Stimulated activated naive CD4-positive, alpha-beta T cell treated with Interleukin-2 at 50 U/mL for 16 hours (primary cell): ENCODE results near the gene EGLN2.
A peak's percentile ranks its signal among the peaks of the same experiment; 100 is the strongest.
"Not testable (repeated sequence)": the region's sequence is repeated elsewhere in the genome, so short reads cannot be mapped to it uniquely, and the experiment has no call there.

Experiments used
- DNase-seq: peaks from one replicate; lab custom pipeline; 2025; lab: John Stamatoyannopoulos, UW

EGLN2 gene

GRCh38 chr19:40776932-40777644, 21.9 kb upstream of the EGLN2 start:
- peak; percentile 86 for DNase-seq

GRCh38 chr19:40777645-40777936, 21.4 kb upstream of the EGLN2 start:
- no peak for DNase-seq

DNA sequence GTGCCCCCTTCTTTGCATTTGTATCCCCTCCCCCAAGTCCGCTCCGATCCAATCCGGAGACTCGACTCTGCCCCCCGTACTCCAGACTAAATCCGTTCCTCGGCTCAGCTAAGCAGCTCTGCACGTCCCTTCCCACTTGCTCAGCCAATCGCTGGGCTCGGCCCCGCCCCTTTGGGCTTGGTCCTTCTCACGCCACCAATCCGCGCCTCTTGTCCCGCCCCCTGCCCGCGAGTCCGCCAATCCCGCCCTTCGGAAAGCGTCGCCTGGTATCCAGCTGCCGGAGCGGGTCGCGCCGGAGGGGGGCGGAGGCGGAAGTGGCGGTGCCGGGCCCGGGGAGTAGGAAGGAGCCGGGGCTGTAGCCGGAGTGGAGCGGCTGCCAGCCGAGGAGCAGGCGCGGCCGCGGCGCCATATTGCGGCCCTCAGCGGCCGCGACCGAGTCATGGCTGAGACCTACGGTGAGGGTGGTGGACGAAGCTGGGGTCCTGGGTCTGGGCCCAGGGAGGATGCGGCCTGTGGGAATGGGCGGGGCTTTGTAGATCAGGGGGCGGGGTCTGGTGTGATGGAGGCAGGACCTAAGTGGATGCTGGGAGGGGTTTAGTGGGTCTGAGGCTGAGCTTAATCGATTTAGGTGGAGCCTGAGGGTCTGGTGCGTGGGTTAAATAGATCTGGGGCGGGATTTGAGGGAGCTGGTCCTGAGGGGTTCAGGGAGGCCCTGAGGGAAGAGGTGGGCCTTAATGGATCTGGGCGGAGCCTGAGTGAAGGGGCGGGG, 20.9 kb upstream of the EGLN2 start, which contains the start of gene RAB4B:
RAB4B (plus strand) TSS at position 311 of the 769 bp plus-strand sequence; CDS start at position 440, 129 bp downstream.
- peak; percentile 100 for DNase-seq

- DNase-seq: no peak
Observed at GRCh38 chr19:40778706-40779284, 20.2 kb upstream of the EGLN2 start.

DNA sequence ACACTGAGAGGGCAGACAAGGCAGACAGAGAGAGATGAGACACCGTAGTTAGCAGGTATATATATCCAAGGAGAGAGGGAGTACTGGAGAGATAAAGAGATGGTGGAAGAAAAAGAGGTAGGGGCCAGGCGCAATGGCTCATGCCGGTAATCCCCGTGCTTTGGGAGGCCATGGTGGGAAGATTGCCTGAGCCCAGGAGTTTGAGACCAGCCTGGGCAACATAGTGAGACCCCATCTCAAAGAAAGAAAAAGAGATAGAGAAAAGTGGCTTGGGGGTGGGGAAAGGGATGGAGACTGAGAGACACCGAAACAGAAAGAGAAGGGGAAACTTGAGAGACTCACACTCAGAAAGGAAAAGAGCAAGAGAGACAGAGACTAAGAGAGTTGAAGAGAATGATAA, 18.4 kb upstream of the EGLN2 start:
- DNase-seq: no peak

GRCh38 chr19:40781140-40781539, 17.9 kb upstream of the EGLN2 start:
- no peak for DNase-seq

- DNase-seq: no peak
Observed at GRCh38 chr19:40783711-40784110, 15.3 kb upstream of the EGLN2 start.

DNA sequence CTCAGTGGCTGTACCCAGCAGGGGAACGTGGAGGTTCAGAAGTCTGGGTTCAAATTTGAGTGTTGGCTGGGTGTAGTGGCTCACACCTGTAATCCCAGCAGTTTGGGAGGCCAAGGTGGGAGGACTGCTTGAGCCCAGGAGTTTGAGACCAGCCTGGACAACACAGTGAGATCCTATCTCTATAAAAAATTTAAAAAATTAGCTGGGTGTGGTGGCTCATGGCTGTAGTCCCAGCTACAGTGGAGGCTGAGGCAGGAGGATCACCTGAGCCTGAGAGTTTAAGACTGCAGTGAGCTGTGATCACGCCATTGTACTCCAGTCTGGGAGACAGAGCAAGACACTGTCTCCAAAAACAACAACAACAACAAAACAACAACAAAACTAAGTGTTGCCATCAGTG, 14.8 kb upstream of the EGLN2 start:
- not testable (repeated sequence) for DNase-seq

DNA sequence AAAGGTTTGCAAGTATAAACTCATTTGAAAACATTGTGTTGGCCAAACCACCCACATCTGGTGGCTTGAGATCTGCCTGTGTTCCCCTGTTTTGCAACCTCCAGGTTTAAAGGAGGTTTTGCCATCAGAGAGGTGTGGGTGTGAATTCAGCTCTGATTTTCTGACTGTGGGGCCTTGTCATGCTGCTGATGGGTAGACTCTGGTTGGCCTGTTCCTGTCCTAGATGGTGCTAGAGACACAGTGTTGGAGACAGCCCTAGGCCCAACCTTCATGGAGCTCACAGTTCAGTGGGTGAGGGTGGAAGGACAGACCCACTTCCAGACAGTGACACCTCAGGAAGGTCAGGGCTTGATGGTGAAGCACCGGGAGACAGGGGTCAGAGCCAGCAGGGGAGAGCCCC, 13.5 kb upstream of the EGLN2 start:
- no peak for DNase-seq

DNA sequence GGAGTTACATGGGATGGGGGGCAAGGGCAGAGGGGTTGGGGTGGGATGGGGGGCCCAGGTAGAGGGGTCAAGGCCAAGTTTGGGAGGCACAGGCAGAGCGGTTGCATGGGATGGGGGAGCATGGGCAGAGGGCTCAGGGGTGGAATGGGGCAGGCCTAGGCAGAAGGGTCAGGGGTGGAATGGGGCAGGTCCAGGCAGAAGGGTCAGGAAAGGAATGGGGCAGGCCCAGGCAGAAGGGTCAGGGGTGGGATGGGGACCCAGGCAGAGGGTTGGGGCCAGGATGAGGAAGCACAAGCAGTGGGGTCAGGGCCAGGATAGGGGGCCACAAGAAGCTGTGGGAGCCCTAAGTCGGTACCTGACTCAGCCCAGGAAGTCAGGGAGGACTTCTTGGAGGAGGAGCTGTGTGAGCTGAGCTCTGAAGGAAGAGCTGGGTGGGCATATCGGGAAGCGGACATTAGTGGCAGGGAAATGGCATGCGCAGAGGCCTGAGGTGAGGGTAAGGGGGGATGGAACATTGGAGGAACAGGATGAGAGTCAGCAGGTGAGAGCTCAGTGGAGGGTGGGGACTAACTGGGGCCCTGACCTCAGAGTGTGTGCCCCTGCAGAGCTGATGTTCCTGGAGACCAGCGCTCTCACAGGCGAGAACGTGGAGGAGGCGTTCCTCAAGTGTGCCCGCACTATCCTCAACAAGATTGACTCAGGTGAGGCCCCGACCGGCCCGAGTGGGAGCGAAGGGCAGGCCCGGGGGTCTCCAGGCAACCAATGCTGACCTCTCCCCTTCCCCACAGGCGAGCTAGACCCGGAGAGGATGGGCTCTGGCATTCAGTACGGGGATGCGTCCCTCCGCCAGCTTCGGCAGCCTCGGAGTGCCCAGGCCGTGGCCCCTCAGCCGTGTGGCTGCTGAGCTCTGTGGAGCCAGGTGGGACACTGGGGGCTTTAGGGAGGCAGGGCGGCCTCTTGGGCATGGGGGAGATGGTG, 12.6 kb upstream of the EGLN2 start:
- DNase-seq: no peak

DNA sequence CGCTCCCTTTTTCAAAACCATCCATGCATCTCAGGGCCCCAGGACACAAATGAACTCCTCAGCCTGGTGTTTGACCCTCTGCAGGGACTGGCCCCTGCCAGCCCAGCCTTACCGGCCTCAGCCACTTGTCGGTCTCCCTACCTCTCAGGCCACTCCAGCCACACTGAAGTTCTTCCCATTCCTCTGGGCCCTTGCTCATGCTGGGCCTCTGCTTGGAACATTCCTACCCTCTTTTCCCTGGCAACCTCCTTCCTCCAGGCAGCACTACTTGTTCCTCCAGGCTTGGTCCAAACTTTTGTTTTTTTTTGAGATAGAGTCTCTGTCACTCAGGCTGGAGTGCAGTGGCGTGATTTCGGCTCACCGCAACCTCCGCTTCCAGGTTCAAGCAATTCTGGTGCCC, 7.6 kb upstream of the EGLN2 start:
- no peak for DNase-seq

- DNase-seq: no peak
Observed at GRCh38 chr19:40791996-40792395, 7.0 kb upstream of the EGLN2 start.

GRCh38 chr19:40797166-40797962, 1.6 kb upstream of the EGLN2 start:
- DNase-seq: no peak

GRCh38 chr19:40797963-40798682, 868 bp upstream of the EGLN2 start:
- peak; percentile 63 for DNase-seq

DNA sequence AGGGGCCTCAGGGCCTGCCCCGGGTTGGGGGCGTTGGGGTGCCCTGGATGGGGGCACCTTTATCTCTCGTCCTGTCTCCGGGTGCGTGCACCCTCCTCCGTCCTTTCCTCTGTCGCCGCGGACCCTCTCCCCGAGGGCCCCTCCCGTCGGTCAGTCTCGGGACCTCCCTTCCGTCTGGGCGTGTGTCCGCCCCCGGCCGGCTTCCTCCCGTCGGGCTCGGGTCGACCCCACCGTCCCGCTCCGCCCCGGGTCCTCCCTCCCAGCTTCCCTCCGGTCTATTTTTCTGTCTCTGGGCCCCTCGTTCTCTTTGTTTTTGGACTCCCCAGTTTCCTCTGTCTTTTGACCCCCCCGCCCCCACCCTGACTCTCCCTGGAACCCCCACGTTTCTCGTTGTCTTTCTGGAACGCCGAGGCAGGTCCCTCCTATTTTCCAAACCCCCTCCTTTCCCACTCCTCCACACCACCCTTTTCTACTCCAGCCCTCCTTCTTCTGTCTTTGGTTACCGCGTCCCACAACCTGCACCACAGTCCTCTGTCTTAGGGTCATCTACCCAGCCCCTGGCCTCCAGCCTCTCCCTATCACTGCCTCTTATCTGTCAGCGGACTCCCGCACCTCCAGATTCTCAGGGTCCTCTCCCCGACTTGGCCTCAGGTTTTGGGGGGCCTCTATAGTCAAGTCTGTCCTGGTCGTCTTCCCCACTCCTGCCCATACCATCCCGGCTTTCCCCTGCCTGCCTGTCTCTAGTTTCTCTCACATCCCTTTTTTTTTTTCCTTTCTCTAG, 757 bp downstream of the EGLN2 start:
- DNase-seq: peak; percentile 19

- DNase-seq: no peak
Observed at GRCh38 chr19:40800339-40800996, 1.5 kb downstream of the EGLN2 start.

DNA sequence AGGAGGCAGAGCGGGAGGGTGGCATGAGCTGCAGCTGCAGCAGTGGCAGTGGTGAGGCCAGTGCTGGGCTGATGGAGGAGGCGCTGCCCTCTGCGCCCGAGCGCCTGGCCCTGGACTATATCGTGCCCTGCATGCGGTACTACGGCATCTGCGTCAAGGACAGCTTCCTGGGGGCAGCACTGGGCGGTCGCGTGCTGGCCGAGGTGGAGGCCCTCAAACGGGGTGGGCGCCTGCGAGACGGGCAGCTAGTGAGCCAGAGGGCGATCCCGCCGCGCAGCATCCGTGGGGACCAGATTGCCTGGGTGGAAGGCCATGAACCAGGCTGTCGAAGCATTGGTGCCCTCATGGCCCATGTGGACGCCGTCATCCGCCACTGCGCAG, 2.0 kb downstream of the EGLN2 start:
- DNase-seq: no peak

- no peak for DNase-seq
Observed at GRCh38 chr19:40801426-40802299, 2.7 kb downstream of the EGLN2 start.
